Endothelial cell of umbilical vein (primary cell): ENCODE results near the gene MED14. TPM values are rescaled to one million over a fixed set of nuclear protein-coding genes. Genes with fewer than 3 reads are reported as not detected.

ENCODE experiments used
- BruUV-seq: library from RNA; stranded (reverse); fragments of 400-500 nt; replicated peaks from 2 replicates; lab custom pipeline; 2021; lab: Mats Ljungman, UMichigan
- CTCF ChIA-PET: fragments of 300-600, 350-600 bp; sonication (Branson Sonifier 250); formaldehyde crosslinking; loops from one replicate; lab custom pipeline; 2021; ENCODE audit warnings: antibody characterized with exemption, inconsistent platforms; lab: Charles Lee
- POLR2A ChIA-PET: fragments of 300-600, 350-600 bp; sonication (Branson Sonifier 250); formaldehyde crosslinking; loops from one replicate; lab custom pipeline; 2021; ENCODE audit warnings: antibody characterized with exemption, inconsistent platforms; lab: Charles Lee
- DNase-seq: peaks from one replicate; pipeline ENCODE4 v3.0.0-alpha.2; 2011; ENCODE audit warnings: low read depth, low spot score
- FAIRE-seq: peaks from 2 replicates; lab custom pipeline; 2011; peaks lifted over from hg19 to GRCh38; lab: Jason Lieb, UNC
- H2AFZ ChIP-seq: 2 replicates; pipeline ENCODE4 v1.6.0; 2012; ENCODE audit warnings: low read depth, low read length, control low read depth, inconsistent platforms
- H3K27ac ChIP-seq: 2 replicates; pipeline ENCODE4 v1.5.1; 2011; ENCODE audit warnings: low read depth, mild to moderate bottlenecking, control low read depth, low read length, moderate library complexity; ENCODE audit not compliant: insufficient read depth
- H3K27me3 ChIP-seq, 2 experiments: 2 replicates each; pipeline versions ENCODE4 v1.6.0 to v1.6.1; 2011; ENCODE audit warnings: low read length in 2 of 2, mixed read lengths in 1 of 2; ENCODE audit not compliant: control insufficient read depth in 2 of 2, insufficient read depth in 2 of 2
- H3K36me3 ChIP-seq, 2 experiments: 2 replicates in 1 of 2; 3 replicates in 1 of 2; pipeline ENCODE4 v1.5.1; 2011; ENCODE audit warnings: low read length in 2 of 2, mild to moderate bottlenecking in 1 of 2, moderate library complexity in 1 of 2; ENCODE audit not compliant: control insufficient read depth in 2 of 2, insufficient read depth in 2 of 2; ENCODE audit errors: extremely low read depth in 1 of 2
- H3K4me1 ChIP-seq: 3 replicates; pipeline ENCODE4 v1.5.1; 2011; ENCODE audit warnings: mild to moderate bottlenecking, low read length; ENCODE audit not compliant: control insufficient read depth, insufficient read depth; ENCODE audit errors: extremely low read depth
- H3K4me2 ChIP-seq: 2 replicates; pipeline ENCODE4 v1.6.1; 2011; ENCODE audit warnings: low read length, control low read depth, mixed read lengths; ENCODE audit not compliant: insufficient read depth
- H3K4me3 ChIP-seq, 3 experiments: fragments of 200-600 bp in 1 of 3; sonication (generic), shearing (Covaris generic) in 1 of 3; replicated peaks in 1 of 3; 2 replicates each; pipeline ENCODE4 v1.5.1; 2011 to 2016; ENCODE audit warnings: control low read depth in 3 of 3, low read length in 3 of 3, mild to moderate bottlenecking in 2 of 3, inconsistent platforms in 1 of 3, low read depth in 1 of 3, moderate library complexity in 1 of 3; ENCODE audit not compliant: insufficient read depth in 1 of 3
- H3K79me2 ChIP-seq: 2 replicates; pipeline ENCODE4 v1.6.0; 2012; ENCODE audit warnings: low read length, inconsistent platforms; ENCODE audit not compliant: control insufficient read depth, insufficient read depth
- H3K9ac ChIP-seq: replicated peaks from 2 replicates; pipeline ENCODE3; 2011; ENCODE audit warnings: low read length, control low read depth; ENCODE audit not compliant: insufficient read depth; ENCODE audit errors: extremely low read depth
- H3K9me1 ChIP-seq: replicated peaks from 3 replicates; pipeline ENCODE4 v1.6.0; 2011; ENCODE audit warnings: mild to moderate bottlenecking, low read length; ENCODE audit not compliant: control insufficient read depth, insufficient read depth; ENCODE audit errors: extremely low read depth
- H3K9me3 ChIP-seq: replicated peaks from 2 replicates; pipeline ENCODE4 v1.5.1; 2012; ENCODE audit warnings: low read length, inconsistent platforms; ENCODE audit not compliant: control insufficient read depth, insufficient read depth
- H4K20me1 ChIP-seq: replicated peaks from 2 replicates; pipeline ENCODE3; 2011; ENCODE audit warnings: mild to moderate bottlenecking, low read length; ENCODE audit not compliant: control insufficient read depth, insufficient read depth; ENCODE audit errors: extremely low read depth
- EZH2 ChIP-seq: IDR thresholded peaks from 2 replicates; pipeline ENCODE4 v1.6.1; 2012; ENCODE audit warnings: borderline replicate concordance, low read depth, mild to moderate bottlenecking, moderate library complexity, low read length, inconsistent platforms; ENCODE audit not compliant: severe bottlenecking
- FOS ChIP-seq: IDR thresholded peaks from 2 replicates; pipeline ENCODE4 v1.6.1; 2011; ENCODE audit warnings: mild to moderate bottlenecking, low read length, moderate library complexity, borderline replicate concordance; ENCODE audit not compliant: insufficient read depth
- GATA2 ChIP-seq: IDR thresholded peaks from 2 replicates; pipeline ENCODE4 v1.7.0; 2011; ENCODE audit warnings: low read depth, mild to moderate bottlenecking, moderate library complexity, mixed read lengths, low read length; ENCODE audit not compliant: insufficient read length, insufficient read depth
- JUN ChIP-seq: IDR thresholded peaks from 2 replicates; pipeline ENCODE4 v1.6.1; 2011; ENCODE audit warnings: borderline replicate concordance, low read depth; ENCODE audit not compliant: insufficient read length, insufficient read depth
- MYC ChIP-seq: IDR thresholded peaks from one replicate; pipeline ENCODE4 v1.6.1; 2011; ENCODE audit warnings: mild to moderate bottlenecking, low read depth, low read length
- POLR2A ChIP-seq: IDR thresholded peaks from 2 replicates; pipeline ENCODE4 v1.6.1; 2012; ENCODE audit warnings: low read depth, mild to moderate bottlenecking, control low read depth, low read length
- POLR2AphosphoS5 ChIP-seq: IDR thresholded peaks from 2 replicates; pipeline ENCODE4 v1.6.1; 2012; ENCODE audit warnings: low read depth, mild to moderate bottlenecking, control low read depth, low read length, moderate library complexity; ENCODE audit not compliant: insufficient read depth
- dilution Hi-C: fragments of 300-500 bp; cut with MboI; formaldehyde crosslinking; loops from one replicate; pipeline ENCODE4 v1.15.0; 2019; ENCODE audit warnings: low sequenced_read_pairs; ENCODE audit not compliant: extremely low pct_ligation_motif_present
- intact Hi-C: fragments of 100-400 bp; cut with micrococcal nuclease; formaldehyde crosslinking; loops from one replicate; pipeline ENCODE4 v1.10.0; 2022
- polyA plus RNA-seq, 4 experiments: library from polyadenylated mRNA; depleted of rRNA in 3 of 4; stranded (reverse) in 3 of 4; unstranded in 1 of 4; fragments of >200 nt; gene quantifications; 2 replicates each; pipeline versions ENCODE4 v1.2.1 to v1.2.3, GENCODE V29; 2011 to 2012; ENCODE audit warnings: missing spikeins in 1 of 4
- total RNA-seq: library from RNA; stranded (reverse); gene quantifications from 2 replicates; pipeline ENCODE4 v1.2.3, GENCODE V29; 2021
- TF ChIP-seq, protein P1 (sequence below): IDR thresholded peaks from 2 replicates; pipeline ENCODE4 v1.6.1; 2011; ENCODE audit not compliant: insufficient read depth, insufficient read length
- TF ChIP-seq, protein P2 (sequence below), 2 donors: IDR thresholded peaks; 1 replicate in 1 of 2; 2 replicates in 1 of 2; pipeline ENCODE4 v1.5.1; 2011; ENCODE audit warnings: low read length in 2 of 2, mild to moderate bottlenecking in 2 of 2, moderate library complexity in 2 of 2, control low read depth in 1 of 2, inconsistent platforms in 1 of 2, low read depth in 1 of 2; ENCODE audit not compliant: insufficient read depth in 1 of 2; ENCODE audit errors: extremely low read depth in 1 of 2

The MED14 gene
- total and polyA plus RNA-seq, 2 donors (not counting 3 experiments of a cell fraction or from before 2014, with no cell fraction given) = 25.6 to 55.8 TPM

DNA sequence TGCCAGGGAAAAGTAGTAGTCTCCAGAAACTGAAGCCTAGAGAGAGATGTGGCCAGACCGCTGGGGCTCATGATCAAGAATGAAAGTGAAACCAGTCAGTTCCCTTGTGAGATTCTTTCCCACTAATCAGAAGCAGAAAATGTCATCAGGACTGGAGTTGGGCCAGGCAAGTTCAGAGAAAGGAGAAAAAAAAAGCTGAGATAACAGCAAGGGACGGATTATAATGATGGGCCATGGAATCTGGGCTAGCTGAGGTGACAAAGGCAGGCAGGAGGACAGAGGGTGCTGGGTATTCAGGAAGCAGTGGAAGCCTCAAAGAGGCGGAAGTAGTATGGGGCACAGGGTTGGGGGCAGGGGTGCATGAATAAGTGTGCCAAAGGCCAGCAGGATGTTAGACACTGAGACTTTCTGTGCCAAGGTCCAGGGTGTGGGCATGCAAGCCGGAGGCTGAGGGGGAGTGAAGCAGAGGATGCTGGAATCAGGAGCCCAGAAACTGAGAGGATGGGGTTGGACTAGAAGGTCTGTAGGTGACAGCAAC, 90.5 kb downstream of the MED14 start:
- H3K4me2 ChIP-seq = peak overlapping the region; percentile 95

DNA sequence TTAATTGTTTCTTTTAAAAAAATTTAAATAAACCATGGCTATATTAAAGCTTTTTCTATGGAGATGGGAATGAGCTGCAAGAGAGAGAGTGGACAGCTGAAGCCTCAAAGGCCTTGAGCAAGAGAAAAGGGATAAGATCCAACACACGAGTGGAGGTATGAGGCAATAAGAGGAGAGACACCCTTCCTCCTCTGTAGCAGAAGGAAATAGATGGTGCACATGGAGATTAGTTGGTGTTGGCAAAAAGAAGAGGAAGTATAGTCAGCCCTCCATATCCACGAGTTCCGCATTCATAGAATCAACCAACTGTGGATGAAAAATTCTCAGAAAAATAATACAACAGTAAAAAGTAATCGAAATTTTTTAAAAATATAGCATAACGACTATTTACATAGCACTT, 91.2 kb downstream of the MED14 start:
- TF ChIP-seq POLR2A (no peak), POLR2AphosphoS5 (no peak), JUN (no peak), EZH2 (no peak), MYC (no peak), FOS (no peak), GATA2 (no peak)
- TF ChIP-seq, protein P1, sequence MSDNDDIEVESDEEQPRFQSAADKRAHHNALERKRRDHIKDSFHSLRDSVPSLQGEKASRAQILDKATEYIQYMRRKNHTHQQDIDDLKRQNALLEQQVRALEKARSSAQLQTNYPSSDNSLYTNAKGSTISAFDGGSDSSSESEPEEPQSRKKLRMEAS = no peak
- TF ChIP-seq, protein P2, sequence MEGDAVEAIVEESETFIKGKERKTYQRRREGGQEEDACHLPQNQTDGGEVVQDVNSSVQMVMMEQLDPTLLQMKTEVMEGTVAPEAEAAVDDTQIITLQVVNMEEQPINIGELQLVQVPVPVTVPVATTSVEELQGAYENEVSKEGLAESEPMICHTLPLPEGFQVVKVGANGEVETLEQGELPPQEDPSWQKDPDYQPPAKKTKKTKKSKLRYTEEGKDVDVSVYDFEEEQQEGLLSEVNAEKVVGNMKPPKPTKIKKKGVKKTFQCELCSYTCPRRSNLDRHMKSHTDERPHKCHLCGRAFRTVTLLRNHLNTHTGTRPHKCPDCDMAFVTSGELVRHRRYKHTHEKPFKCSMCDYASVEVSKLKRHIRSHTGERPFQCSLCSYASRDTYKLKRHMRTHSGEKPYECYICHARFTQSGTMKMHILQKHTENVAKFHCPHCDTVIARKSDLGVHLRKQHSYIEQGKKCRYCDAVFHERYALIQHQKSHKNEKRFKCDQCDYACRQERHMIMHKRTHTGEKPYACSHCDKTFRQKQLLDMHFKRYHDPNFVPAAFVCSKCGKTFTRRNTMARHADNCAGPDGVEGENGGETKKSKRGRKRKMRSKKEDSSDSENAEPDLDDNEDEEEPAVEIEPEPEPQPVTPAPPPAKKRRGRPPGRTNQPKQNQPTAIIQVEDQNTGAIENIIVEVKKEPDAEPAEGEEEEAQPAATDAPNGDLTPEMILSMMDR (IDR thresholded peaks at IDR 0.05; ENCODE audit: extremely low read depth in 1 of 2, insufficient read depth in 1 of 2, low read depth in 1 of 2, low read length in 2 of 2) = no peak
- peaks cover 21% of the 10 kb centered on the region for H3K4me1 ChIP-seq
- H3K27me3 ChIP-seq = no peaks in the 10 kb centered on the region
- H3K4me3 ChIP-seq = peak overlapping the region in 1 of 3 experiments; percentile 74
- no peak overlapping the region for H2AFZ ChIP-seq
- intact Hi-C loops (loop anchor here (2.0 kb wide), 1 partner anchor 63 kb away; the partner anchor contains the start of gene ATP6AP2), dilution Hi-C loops (no loop called here)
- H3K9me1 ChIP-seq = no peaks in the 10 kb centered on the region
- peaks cover 57% of the 10 kb centered on the region for H3K79me2 ChIP-seq
- H3K4me2 ChIP-seq = peak overlapping the region; percentile 95
- FAIRE-seq (no peak), DNase-seq (peak; percentile 43)
- H3K9ac ChIP-seq = peak overlapping the region; percentile 68
- CTCF ChIA-PET = interaction anchor here (0.5 to 3.2 kb wide), 3 partner anchors 100 to 386 kb away, joined by 3 to 22 read pairs (median 4); no protein-coding TSS in a partner anchor
- peaks cover 0 to 3% of the 10 kb centered on the region in 2 experiments for H3K36me3 ChIP-seq
- H3K27ac ChIP-seq = peak overlapping the region; percentile 80
- no peaks in the 10 kb centered on the region for H3K9me3 ChIP-seq
- POLR2A ChIA-PET = no interaction called here
- no TSS peak for BruUV-seq
- H4K20me1 ChIP-seq = no peaks in the 10 kb centered on the region

More for the DNA sequence above, 90.5 kb downstream of the MED14 start:
- Histone ChIP-seq H3K79me2 (peaks cover 54% of the 10 kb centered on the region), H3K36me3 (no peaks in the 10 kb centered on the region), H2AFZ (peak overlapping the region; percentile 62), H3K27ac (peak overlapping the region; percentile 80), H3K9me3 (no peaks in the 10 kb centered on the region), H3K9ac (peak overlapping the region; percentile 68), H3K4me3 (peak overlapping the region; percentile 29 to 74 (median 45)), H3K4me1 (peaks cover 21% of the 10 kb centered on the region), H3K27me3 (no peaks in the 10 kb centered on the region), H4K20me1 (no peaks in the 10 kb centered on the region), H3K9me1 (no peaks in the 10 kb centered on the region)
- CTCF ChIA-PET = interaction anchor here (0.5 to 3.2 kb wide), 2 partner anchors 101 to 387 kb away, joined by 3 to 22 read pairs; no protein-coding TSS in a partner anchor
- FAIRE-seq (peak; percentile 87), DNase-seq (peak; percentile 71)
- peak; percentile 9 for TF ChIP-seq POLR2AphosphoS5
- TF ChIP-seq POLR2A = no peak
- dilution Hi-C loops (no loop called here), intact Hi-C loops (loop anchor here (2.0 kb wide), 1 partner anchor 64 kb away; the partner anchor contains the start of gene ATP6AP2)
- POLR2A ChIA-PET = no interaction called here
- no TSS peak for BruUV-seq
